ENCODE data around the gene SLC51B. TPM values are rescaled to one million over a fixed set of nuclear protein-coding genes. Genes with fewer than 3 reads are reported as not detected.

SLC51B gene
- total RNA-seq, 1 experiment from 2014 or later: not detected

DNA sequence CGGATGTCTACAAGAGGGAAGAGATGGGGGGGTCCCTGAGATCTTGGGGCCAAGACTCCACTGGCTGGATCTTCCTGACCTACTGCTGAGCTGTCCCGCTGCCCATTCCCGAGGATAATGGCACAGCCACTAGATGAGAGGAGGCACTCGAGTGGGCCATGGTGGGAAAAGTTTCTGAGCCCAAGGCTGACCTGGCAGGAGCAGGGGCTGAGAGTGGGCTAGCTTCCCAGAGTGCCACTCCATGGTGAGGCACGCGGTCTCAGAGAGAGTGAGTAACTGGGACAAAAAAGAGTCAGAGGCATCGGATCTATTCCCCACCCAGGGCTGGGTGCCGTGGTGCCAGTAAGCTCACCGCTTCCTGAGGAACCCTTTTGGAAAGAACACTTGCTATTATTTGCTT lies 10.9 kb downstream of the SLC51B start:
- no peak for DNase-seq
- Histone ChIP-seq H3K9me2 (replicated peaks; ENCODE audit: insufficient read depth, low read length) (no peaks in the 10 kb centered on the region), H3K27ac (ENCODE audit: low read length) (no peak overlapping the region), H3K27me3 (ENCODE audit: low read length) (no peaks in the 10 kb centered on the region), H2AFZ (ENCODE audit: low read length) (no peak overlapping the region), H3K4me2 (ENCODE audit: low read depth, low read length, poor library complexity, severe bottlenecking) (no peak overlapping the region), H4K20me1 (ENCODE audit: insufficient read depth, low read depth, low read length) (no peaks in the 10 kb centered on the region), H3K9me3 (ENCODE audit: low read length) (no peaks in the 10 kb centered on the region), H3K9ac (ENCODE audit: low read length) (no peak overlapping the region), H3K4me1 (ENCODE audit: low read length) (no peaks in the 10 kb centered on the region), H3K36me3 (ENCODE audit: insufficient read depth, low read length) (no peaks in the 10 kb centered on the region), H3K4me3 (ENCODE audit: low read length) (no peak overlapping the region), H3K79me2 (ENCODE audit: low read length) (no peaks in the 10 kb centered on the region)

DNA sequence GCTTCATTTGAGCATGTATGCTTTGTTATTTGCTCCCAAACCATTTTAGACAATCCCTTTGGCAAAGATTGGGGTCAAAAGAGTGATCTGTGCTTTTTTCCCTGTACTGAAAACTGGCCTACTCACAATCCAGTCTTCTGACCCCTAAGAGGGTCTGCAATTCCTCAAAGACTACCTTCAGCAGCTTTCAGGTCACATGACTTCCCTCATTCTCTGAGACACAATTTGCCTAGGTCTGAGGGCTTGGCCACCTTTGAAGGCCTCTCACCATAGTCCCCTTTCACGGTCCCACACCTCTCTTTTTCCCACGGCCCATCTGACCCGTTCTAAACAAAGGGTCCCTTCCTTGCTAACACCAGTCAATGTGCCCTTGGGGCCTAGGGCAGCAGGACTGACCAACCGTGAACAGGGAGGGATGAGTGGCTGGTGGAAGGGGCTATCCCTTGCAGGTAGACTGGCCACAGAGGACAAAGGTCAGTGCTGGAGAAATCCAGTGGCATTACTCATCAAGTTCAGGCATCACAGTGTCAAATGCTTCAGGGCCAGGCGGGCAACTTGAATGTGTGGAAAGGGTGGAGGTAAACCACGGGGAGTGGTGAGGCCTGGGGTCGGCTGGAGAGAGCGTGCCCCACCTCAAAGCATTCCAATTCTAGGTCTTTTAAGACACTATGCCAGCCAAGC lies 11.8 kb downstream of the SLC51B start:
- Histone ChIP-seq H3K9ac (ENCODE audit: low read length) (no peak overlapping the region), H3K4me2 (ENCODE audit: low read depth, low read length, poor library complexity, severe bottlenecking) (no peak overlapping the region)
- DNase-seq: no peak

DNA sequence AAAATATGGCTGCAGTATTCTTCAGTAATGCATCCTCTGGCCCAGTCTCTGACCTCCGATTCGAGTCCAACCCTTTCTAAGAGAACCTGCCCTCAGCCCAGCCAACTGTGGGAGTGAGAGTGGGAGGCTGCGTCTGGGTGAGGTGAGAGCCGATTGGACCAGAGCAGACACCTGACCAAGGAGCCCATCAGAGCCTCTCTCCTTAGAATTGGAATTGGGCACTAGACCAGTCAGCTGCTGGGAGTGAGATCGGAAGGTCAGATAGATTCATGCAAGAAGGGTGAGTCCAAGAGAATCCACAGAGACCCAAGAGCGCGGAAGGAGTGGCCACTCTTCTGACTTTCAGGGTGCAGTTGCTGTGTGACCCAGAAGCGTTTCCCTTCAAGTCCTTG lies 12.4 kb downstream of the SLC51B start:
- H4K20me1 ChIP-seq (ENCODE audit: insufficient read depth, low read depth, low read length): no peaks in the 10 kb centered on the region
- H3K79me2 ChIP-seq (ENCODE audit: low read length): no peaks in the 10 kb centered on the region
- H3K27me3 ChIP-seq (ENCODE audit: low read length): no peaks in the 10 kb centered on the region
- H3K9me2 ChIP-seq (replicated peaks; ENCODE audit: insufficient read depth, low read length): no peaks in the 10 kb centered on the region
- no peak overlapping the region for H3K4me3 ChIP-seq (ENCODE audit: low read length)
- no peak overlapping the region for H2AFZ ChIP-seq (ENCODE audit: low read length)
- no peak for DNase-seq
- H3K9ac ChIP-seq (ENCODE audit: low read length): no peak overlapping the region
- H3K36me3 ChIP-seq (ENCODE audit: insufficient read depth, low read length): no peaks in the 10 kb centered on the region
- H3K4me1 ChIP-seq (ENCODE audit: low read length): no peaks in the 10 kb centered on the region
- H3K9me3 ChIP-seq (ENCODE audit: low read length): no peaks in the 10 kb centered on the region
- H3K4me2 ChIP-seq (ENCODE audit: low read depth, low read length, poor library complexity, severe bottlenecking): no peak overlapping the region
- no peak overlapping the region for H3K27ac ChIP-seq (ENCODE audit: low read length)

More for the DNA sequence above, 11.8 kb downstream of the SLC51B start:
- Histone ChIP-seq H3K9me3 (ENCODE audit: low read length) (no peaks in the 10 kb centered on the region), H2AFZ (ENCODE audit: low read length) (no peak overlapping the region), H3K27me3 (ENCODE audit: low read length) (no peaks in the 10 kb centered on the region), H3K36me3 (ENCODE audit: insufficient read depth, low read length) (no peaks in the 10 kb centered on the region), H3K4me1 (ENCODE audit: low read length) (no peaks in the 10 kb centered on the region), H4K20me1 (ENCODE audit: insufficient read depth, low read depth, low read length) (no peaks in the 10 kb centered on the region), H3K27ac (ENCODE audit: low read length) (no peak overlapping the region), H3K4me3 (ENCODE audit: low read length) (no peak overlapping the region), H3K79me2 (ENCODE audit: low read length) (no peaks in the 10 kb centered on the region), H3K9me2 (replicated peaks; ENCODE audit: insufficient read depth, low read length) (no peaks in the 10 kb centered on the region)

DNA sequence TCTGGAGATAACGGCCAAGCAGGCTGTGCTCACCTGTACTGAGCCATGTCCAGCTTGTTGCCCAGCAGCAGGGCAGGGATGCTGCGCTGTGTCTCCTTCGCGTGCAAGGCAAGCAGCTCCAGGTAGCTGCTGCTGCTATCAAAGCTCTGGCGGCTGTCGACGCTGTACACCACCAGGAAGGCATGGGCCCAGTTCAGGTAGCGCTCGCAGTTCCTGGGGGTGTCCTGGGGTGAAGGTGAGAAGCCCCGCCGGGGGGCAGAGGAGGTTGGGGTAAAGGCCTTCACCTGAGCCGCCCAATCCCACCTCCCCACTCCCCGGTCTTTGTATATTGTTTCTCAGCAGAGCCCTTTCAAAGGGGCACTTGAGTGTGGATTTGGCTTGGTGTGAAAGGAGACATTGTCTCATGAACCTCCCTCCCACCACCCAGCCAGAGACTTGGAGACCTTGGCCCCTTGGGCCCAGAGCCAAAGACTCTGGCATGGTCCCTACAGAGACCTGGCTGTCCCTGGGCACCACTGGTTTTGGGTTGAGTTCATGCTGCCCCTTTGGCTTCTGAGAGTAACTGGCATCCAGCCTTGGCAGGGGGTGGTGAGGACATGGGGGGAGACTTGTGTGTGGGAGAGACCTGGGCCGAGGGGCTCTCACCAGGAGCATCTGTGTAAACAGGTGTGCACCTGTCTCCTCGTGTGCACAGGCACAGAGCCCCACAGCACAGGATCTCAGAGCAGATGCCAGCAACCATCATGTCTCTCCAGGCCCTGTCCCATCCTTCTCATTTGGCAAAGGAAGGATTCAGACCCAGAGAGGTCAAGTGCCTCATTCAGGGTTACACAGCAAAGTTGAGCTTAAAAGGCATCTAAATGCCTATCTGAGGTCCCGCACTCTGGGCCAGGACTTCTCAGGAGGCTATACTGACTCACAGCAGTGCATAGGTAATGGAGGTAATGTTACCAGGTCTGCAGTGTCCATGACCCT lies 13.5 kb downstream of the SLC51B start:
- no peaks in the 10 kb centered on the region for H3K9me3 ChIP-seq (ENCODE audit: low read length)
- H3K4me1 ChIP-seq (ENCODE audit: low read length): no peaks in the 10 kb centered on the region
- H3K9ac ChIP-seq (ENCODE audit: low read length): no peak overlapping the region
- no peak for DNase-seq
- no peaks in the 10 kb centered on the region for H3K27me3 ChIP-seq (ENCODE audit: low read length)
- no peak overlapping the region for H3K4me2 ChIP-seq (ENCODE audit: low read depth, low read length, poor library complexity, severe bottlenecking)
- no peaks in the 10 kb centered on the region for H3K36me3 ChIP-seq (ENCODE audit: insufficient read depth, low read length)
- no peak overlapping the region for H2AFZ ChIP-seq (ENCODE audit: low read length)
- H3K9me2 ChIP-seq (replicated peaks; ENCODE audit: insufficient read depth, low read length): no peaks in the 10 kb centered on the region
- H3K4me3 ChIP-seq (ENCODE audit: low read length): no peak overlapping the region
- H3K27ac ChIP-seq (ENCODE audit: low read length): no peak overlapping the region
- H3K79me2 ChIP-seq (ENCODE audit: low read length): no peaks in the 10 kb centered on the region
- H4K20me1 ChIP-seq (ENCODE audit: insufficient read depth, low read depth, low read length): no peaks in the 10 kb centered on the region

DNA sequence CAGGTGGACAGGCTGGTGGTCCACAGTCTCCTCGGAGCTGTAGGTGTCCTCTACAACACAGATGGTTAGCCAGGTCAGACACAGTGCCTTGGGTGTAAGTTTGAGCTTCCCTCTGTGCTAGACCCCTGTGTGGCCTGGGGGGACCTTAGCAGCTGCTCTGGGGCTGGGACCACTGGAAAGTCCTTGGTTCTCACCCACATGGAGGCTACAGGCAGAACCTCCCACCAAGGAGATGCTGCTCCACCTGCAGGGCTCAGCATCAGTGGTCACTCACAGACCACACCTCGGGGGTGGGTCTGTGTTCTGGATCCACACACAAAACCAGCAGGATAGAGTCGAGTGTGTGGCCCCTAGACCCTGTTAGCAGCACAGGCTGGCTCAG lies 14.2 kb downstream of the SLC51B start:
- no peaks in the 10 kb centered on the region for H3K9me2 ChIP-seq (replicated peaks; ENCODE audit: insufficient read depth, low read length)

DNA sequence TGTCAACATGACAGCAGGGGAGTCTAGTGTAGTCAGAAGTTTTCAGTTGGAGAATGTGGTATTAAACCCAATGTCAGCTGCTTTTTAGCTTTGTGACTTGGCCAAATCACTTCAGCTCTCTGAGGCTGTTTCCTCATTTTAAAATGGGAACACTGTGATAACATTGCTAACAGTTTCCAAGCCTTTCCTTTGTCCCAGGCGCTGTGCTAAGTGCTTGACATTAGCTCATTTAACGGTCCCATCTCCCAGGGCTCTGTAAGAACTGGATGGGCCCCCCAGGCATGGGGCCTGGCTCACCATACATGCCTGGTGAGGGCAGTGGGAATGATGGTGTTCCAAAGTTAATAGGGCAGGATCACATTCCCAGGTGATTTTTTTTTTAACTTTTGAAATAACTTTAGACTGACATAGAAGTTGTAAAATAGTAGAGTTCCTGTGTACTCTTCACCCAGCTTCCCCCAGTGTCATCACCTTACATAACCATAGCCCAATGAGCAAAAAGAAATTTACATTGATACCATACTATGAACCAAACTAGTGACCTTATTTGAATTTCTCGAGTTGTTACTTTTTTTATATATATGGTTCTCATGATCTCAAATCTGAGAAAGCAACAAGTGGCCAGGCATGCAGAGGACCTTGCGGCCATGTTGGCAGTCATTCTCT lies 14.9 kb downstream of the SLC51B start:
- no peaks in the 10 kb centered on the region for H3K36me3 ChIP-seq (ENCODE audit: insufficient read depth, low read length)
- no peak overlapping the region for H3K4me3 ChIP-seq (ENCODE audit: low read length)
- H3K4me2 ChIP-seq (ENCODE audit: low read depth, low read length, poor library complexity, severe bottlenecking): no peak overlapping the region
- no peaks in the 10 kb centered on the region for H3K9me2 ChIP-seq (replicated peaks; ENCODE audit: insufficient read depth, low read length)
- no peaks in the 10 kb centered on the region for H3K4me1 ChIP-seq (ENCODE audit: low read length)
- H3K27ac ChIP-seq (ENCODE audit: low read length): no peak overlapping the region
- no peak for DNase-seq
- no peak overlapping the region for H2AFZ ChIP-seq (ENCODE audit: low read length)
- no peaks in the 10 kb centered on the region for H3K79me2 ChIP-seq (ENCODE audit: low read length)
- H4K20me1 ChIP-seq (ENCODE audit: insufficient read depth, low read depth, low read length): no peaks in the 10 kb centered on the region
- H3K9ac ChIP-seq (ENCODE audit: low read length): no peak overlapping the region
- no peaks in the 10 kb centered on the region for H3K27me3 ChIP-seq (ENCODE audit: low read length)
- no peaks in the 10 kb centered on the region for H3K9me3 ChIP-seq (ENCODE audit: low read length)

More for the DNA sequence above, 14.2 kb downstream of the SLC51B start:
- H3K36me3 ChIP-seq (ENCODE audit: insufficient read depth, low read length): no peaks in the 10 kb centered on the region
- H3K27ac ChIP-seq (ENCODE audit: low read length): no peak overlapping the region
- H3K4me1 ChIP-seq (ENCODE audit: low read length): no peaks in the 10 kb centered on the region
- H3K9me3 ChIP-seq (ENCODE audit: low read length): no peaks in the 10 kb centered on the region
- H4K20me1 ChIP-seq (ENCODE audit: insufficient read depth, low read depth, low read length): no peaks in the 10 kb centered on the region
- no peak overlapping the region for H3K9ac ChIP-seq (ENCODE audit: low read length)
- no peaks in the 10 kb centered on the region for H3K79me2 ChIP-seq (ENCODE audit: low read length)
- no peak for DNase-seq
- no peaks in the 10 kb centered on the region for H3K27me3 ChIP-seq (ENCODE audit: low read length)
- H2AFZ ChIP-seq (ENCODE audit: low read length): no peak overlapping the region
- H3K4me2 ChIP-seq (ENCODE audit: low read depth, low read length, poor library complexity, severe bottlenecking): no peak overlapping the region
- no peak overlapping the region for H3K4me3 ChIP-seq (ENCODE audit: low read length)

DNA sequence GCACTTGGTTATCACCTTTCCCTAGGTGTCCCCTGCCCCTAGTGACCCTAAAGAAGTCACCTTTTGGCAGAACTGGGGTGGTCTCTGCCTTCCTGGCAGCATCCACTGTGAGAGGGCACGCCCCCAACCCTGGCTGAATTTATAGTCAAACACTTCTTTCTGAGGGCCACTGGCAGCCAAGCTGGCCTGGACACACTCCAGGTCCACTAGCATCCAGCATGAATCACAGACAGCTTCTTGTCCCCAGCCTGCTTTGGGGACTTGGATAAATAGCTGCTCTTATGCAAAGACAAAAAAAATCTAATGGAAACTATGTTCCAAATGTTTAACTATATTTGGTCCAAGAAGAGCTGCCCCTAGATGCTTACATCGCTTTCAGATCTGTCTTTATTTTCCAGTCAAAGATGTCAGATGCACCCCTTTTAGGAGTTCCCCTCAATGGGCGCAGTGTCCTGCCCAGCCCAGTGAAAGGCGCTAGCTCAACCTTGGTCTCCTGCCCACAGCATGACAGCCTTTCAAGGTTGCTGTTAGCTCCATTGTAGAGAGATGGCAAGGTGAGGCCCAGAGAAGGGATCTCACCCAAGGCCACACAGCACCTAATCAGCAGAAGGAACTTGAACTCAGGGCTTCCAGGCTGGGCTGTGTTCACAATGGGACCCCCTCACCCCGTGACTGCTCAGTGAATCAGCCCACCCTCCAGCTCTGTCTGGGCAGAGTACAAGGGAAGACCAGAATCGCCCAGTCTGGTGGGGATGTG lies 15.6 kb downstream of the SLC51B start:
- no peak overlapping the region for H3K4me2 ChIP-seq (ENCODE audit: low read depth, low read length, poor library complexity, severe bottlenecking)
- H3K79me2 ChIP-seq (ENCODE audit: low read length): no peaks in the 10 kb centered on the region
- no peaks in the 10 kb centered on the region for H3K4me1 ChIP-seq (ENCODE audit: low read length)
- no peaks in the 10 kb centered on the region for H3K27me3 ChIP-seq (ENCODE audit: low read length)
- no peak overlapping the region for H2AFZ ChIP-seq (ENCODE audit: low read length)
- no peak overlapping the region for H3K4me3 ChIP-seq (ENCODE audit: low read length)
- no peak overlapping the region for H3K9ac ChIP-seq (ENCODE audit: low read length)
- H3K9me2 ChIP-seq (replicated peaks; ENCODE audit: insufficient read depth, low read length): no peaks in the 10 kb centered on the region
- no peaks in the 10 kb centered on the region for H4K20me1 ChIP-seq (ENCODE audit: insufficient read depth, low read depth, low read length)
- H3K36me3 ChIP-seq (ENCODE audit: insufficient read depth, low read length): no peaks in the 10 kb centered on the region
- DNase-seq: no peak
- no peak overlapping the region for H3K27ac ChIP-seq (ENCODE audit: low read length)
- no peaks in the 10 kb centered on the region for H3K9me3 ChIP-seq (ENCODE audit: low read length)

Measured in Karpas-422 (cell line).